DOHH2 (cell line): ENCODE results near the gene FAM32A.

Experiments used
- H3F3A ChIP-seq: fragments of 200-600 bp; sonication (generic), shearing (Covaris generic); 2 replicates; pipeline ENCODE4 v1.6.0; 2016; ENCODE audit warnings: antibody characterized with exemption, mild to moderate bottlenecking; ENCODE audit not compliant: control insufficient read depth, insufficient read depth
- H3K27ac ChIP-seq: fragments of 200-600 bp; sonication (generic); 2 replicates; pipeline ENCODE4 v1.5.1; 2014; ENCODE audit warnings: low read depth, mild to moderate bottlenecking, low read length, moderate library complexity
- H3K27me3 ChIP-seq: fragments of 200-600 bp; sonication (generic); 2 replicates; pipeline ENCODE4 v1.6.1; 2014; ENCODE audit warnings: mild to moderate bottlenecking, low read length, mixed read lengths; ENCODE audit not compliant: control insufficient read depth
- H3K36me3 ChIP-seq: fragments of 200-600 bp; sonication (generic); 2 replicates; pipeline ENCODE4 v1.6.1; 2014; ENCODE audit warnings: mild to moderate bottlenecking, low read length, moderate library complexity, mixed read lengths; ENCODE audit not compliant: control insufficient read depth
- H3K4me1 ChIP-seq: fragments of 200-600 bp; sonication (generic); 2 replicates; pipeline ENCODE4 v1.6.1; 2014; ENCODE audit warnings: mild to moderate bottlenecking, low read length, mixed read lengths; ENCODE audit not compliant: control insufficient read depth
- H3K4me2 ChIP-seq: fragments of 200-600 bp; sonication (generic); 2 replicates; pipeline ENCODE4 v1.6.0; 2014; ENCODE audit warnings: mild to moderate bottlenecking, low read length, moderate library complexity
- H3K4me3 ChIP-seq: fragments of 200-600 bp; sonication (generic); 2 replicates; pipeline ENCODE4 v1.5.1; 2014; ENCODE audit warnings: mild to moderate bottlenecking, low read length, mixed read lengths
- H3K79me2 ChIP-seq: fragments of 200-600 bp; sonication (generic); 2 replicates; pipeline ENCODE4 v1.6.1; 2014; ENCODE audit warnings: mild to moderate bottlenecking, low read length, mixed read lengths; ENCODE audit not compliant: control insufficient read depth
- H3K9me2 ChIP-seq: fragments of 200-600 bp; sonication (generic); replicated peaks from 2 replicates; pipeline ENCODE4 v1.6.1; 2014; ENCODE audit warnings: mild to moderate bottlenecking, low read length, mixed read lengths; ENCODE audit not compliant: control insufficient read depth
- H3K9me3 ChIP-seq: fragments of 200-600 bp; sonication (generic); 2 replicates; pipeline ENCODE4 v1.6.1; 2014; ENCODE audit warnings: antibody characterized with exemption, low read length, mixed read lengths; ENCODE audit not compliant: control insufficient read depth, insufficient read depth
- H4K20me1 ChIP-seq: fragments of 200-600 bp; sonication (generic); 2 replicates; pipeline ENCODE4 v1.6.0; 2014; ENCODE audit warnings: low read depth, mild to moderate bottlenecking, antibody characterized with exemption, low read length, moderate library complexity; ENCODE audit not compliant: control insufficient read depth, insufficient read depth
- CTCF ChIP-seq: fragments of 200-600 bp; sonication (generic); IDR thresholded peaks from one replicate; pipeline ENCODE4 v1.5.1; 2014; ENCODE audit warnings: antibody characterized with exemption, mild to moderate bottlenecking, low read depth, low read length; ENCODE audit not compliant: poor library complexity, severe bottlenecking
- EZH2phosphoT487 ChIP-seq: fragments of 200-600 bp; sonication (generic); IDR thresholded peaks from 2 replicates; pipeline ENCODE4 v1.6.1; 2017; ENCODE audit warnings: borderline replicate concordance, mild to moderate bottlenecking, antibody characterized with exemption, low read length, moderate library complexity, mixed read lengths

The FAM32A gene

GRCh38 chr19:16225279-16226183 is 40.3 kb downstream of the FAM32A start:
- TF ChIP-seq CTCF (no peak), EZH2phosphoT487 (no peak)
- H3K36me3 ChIP-seq: peaks cover 68% of the 10 kb centered on the region
- H3K27me3 ChIP-seq: no peaks in the 10 kb centered on the region
- H3K9me3 ChIP-seq: peaks cover 10% of the 10 kb centered on the region
- no peak overlapping the region for H3K27ac ChIP-seq
- no peak overlapping the region for H3K4me3 ChIP-seq
- no peaks in the 10 kb centered on the region for H3K9me2 ChIP-seq
- H3K4me1 ChIP-seq: no peaks in the 10 kb centered on the region
- H3K4me2 ChIP-seq: no peak overlapping the region
- H3K79me2 ChIP-seq: no peaks in the 10 kb centered on the region
- H3F3A ChIP-seq: no peaks in the 10 kb centered on the region
- H4K20me1 ChIP-seq: no peaks in the 10 kb centered on the region

GRCh38 chr19:16226184-16226591 is 41.0 kb downstream of the FAM32A start:
- TF ChIP-seq CTCF (no peak), EZH2phosphoT487 (no peak)
- Histone ChIP-seq H3K36me3 (peaks cover 61% of the 10 kb centered on the region), H3K9me3 (peaks cover 4% of the 10 kb centered on the region; the same call in 1 of the 2 replicates), H3K27ac (no peak overlapping the region), H4K20me1 (no peaks in the 10 kb centered on the region), H3K4me2 (no peak overlapping the region), H3F3A (no peaks in the 10 kb centered on the region), H3K9me2 (no peaks in the 10 kb centered on the region), H3K79me2 (no peaks in the 10 kb centered on the region), H3K4me1 (no peaks in the 10 kb centered on the region), H3K27me3 (no peaks in the 10 kb centered on the region), H3K4me3 (no peak overlapping the region)

GRCh38 chr19:16226878-16227836 is 41.9 kb downstream of the FAM32A start:
- H3K4me2 ChIP-seq: no peak overlapping the region
- no peaks in the 10 kb centered on the region for H3K4me1 ChIP-seq
- no peaks in the 10 kb centered on the region for H3K79me2 ChIP-seq
- H3K27ac ChIP-seq: no peak overlapping the region
- no peak for TF ChIP-seq EZH2phosphoT487
- TF ChIP-seq CTCF: no peak
- peaks cover 54% of the 10 kb centered on the region for H3K36me3 ChIP-seq
- H3K9me3 ChIP-seq: no peaks in the 10 kb centered on the region
- no peaks in the 10 kb centered on the region for H4K20me1 ChIP-seq
- H3F3A ChIP-seq: no peaks in the 10 kb centered on the region
- H3K27me3 ChIP-seq: no peaks in the 10 kb centered on the region
- no peaks in the 10 kb centered on the region for H3K9me2 ChIP-seq
- no peak overlapping the region for H3K4me3 ChIP-seq
